HG02588 (cell line): ENCODE results near the gene LRBA.
"Not testable (repeated sequence)": the region's sequence is repeated elsewhere in the genome, so short reads cannot be mapped to it uniquely, and the experiment has no call there.

ENCODE experiments used
- ATAC-seq: cut with Tn5 transposase; IDR thresholded peaks from one replicate; pipeline ENCODE4 v1.9.1; 2021; ENCODE audit warnings: mild to moderate bottlenecking, moderate library complexity; ENCODE audit not compliant: unreplicated experiment

Gene LRBA

DNA sequence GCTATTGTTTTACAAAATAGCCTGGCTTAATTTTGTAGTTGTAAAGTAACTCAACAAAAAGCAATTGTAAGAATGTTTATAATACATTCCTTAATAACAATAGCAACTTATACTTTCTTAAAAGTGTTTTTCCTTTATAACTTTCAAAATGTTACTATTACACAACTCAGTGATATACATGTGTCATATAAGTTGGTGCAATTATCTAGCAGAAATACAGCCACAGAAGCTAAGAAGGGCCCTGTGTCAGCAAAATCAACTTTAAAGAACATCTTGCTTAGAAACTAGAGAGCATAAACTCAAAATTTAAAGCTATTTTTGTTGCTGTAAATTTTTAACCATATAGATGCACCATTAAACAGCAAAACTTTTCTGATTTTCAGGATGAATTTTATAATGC is 474.5 kb downstream of the LRBA start:
- ATAC-seq, result no peak

DNA sequence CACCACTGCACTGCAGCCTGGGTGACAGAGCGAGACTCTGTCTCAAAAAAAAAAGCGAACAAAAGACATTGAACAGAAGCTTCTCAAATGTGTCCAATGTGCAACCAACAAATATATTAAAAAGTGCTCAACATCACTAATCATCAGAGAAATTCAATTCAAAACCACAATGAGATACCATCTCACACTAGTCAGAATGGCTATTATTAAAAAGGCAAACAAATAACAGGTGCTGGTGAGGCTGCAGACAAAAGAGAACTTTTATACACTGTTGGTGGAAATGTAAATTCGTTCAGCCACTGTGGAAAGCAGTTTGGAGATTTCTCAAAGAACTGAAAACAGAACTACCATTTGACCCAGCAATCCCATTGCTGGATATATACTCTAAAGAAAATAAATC is 477.2 kb downstream of the LRBA start:
- ATAC-seq, result not testable (repeated sequence)

DNA sequence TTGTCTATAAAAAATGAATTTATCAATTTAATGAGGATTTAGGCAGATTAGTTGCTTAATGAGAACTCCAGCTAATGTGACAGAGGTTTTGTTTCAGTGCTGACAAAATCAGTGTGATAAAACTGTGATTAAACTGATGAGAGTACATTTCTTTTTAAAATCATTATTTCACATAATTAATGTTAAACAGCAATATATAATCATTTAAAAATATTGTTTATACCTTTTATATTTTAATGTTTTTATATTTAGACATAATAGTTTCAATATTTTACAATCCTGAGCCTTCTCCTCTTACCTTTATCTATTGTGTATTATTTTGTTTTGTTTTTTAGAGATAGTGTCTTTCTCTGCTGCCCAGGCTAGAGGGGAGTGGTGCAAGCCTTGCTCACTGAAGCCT is 480.3 kb downstream of the LRBA start:
- no peak for ATAC-seq

DNA sequence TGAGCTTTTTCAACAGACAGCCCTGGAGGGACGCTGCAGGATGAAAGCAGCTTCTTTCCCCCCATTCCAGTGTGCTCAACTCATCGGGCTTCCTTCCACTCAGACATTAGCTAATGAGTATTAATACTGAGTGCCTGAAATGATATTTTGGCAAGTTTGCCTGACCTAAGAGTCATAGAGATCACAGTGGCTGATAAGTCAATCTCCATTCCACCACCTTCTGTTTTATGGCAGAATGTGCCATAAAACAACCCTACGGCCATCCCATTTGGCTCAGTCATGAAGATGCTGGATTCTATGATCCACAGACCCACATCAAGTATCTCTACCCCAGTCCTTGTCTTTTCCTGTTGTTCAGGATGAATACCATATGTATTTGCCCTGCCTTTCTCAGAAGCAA is 481.4 kb downstream of the LRBA start:
- no peak for ATAC-seq

DNA sequence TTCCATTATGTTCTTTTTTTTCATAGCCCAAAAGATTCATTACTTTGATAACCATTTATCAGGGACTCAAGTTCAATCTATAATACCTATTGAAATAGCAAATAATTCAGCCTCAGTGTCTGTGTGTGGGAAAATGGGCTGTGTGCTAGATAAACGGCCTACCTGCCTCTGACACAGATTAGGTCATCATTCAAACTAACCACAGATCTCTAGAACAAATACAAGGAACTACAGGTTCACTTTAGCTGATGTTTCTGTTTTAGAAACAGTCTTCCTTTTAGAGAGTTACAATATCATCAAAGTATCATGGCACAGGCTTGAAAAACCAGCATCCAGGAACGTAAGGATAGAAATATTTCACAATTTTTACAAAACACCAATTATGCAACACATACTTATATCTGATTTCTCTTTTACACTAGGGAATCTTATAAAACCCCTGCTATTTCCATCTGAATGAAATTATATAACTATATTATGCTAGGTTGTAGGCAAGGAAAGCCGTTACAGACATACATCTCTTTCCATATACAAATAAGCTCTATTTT is 489.7 kb downstream of the LRBA start:
- no peak for ATAC-seq

DNA sequence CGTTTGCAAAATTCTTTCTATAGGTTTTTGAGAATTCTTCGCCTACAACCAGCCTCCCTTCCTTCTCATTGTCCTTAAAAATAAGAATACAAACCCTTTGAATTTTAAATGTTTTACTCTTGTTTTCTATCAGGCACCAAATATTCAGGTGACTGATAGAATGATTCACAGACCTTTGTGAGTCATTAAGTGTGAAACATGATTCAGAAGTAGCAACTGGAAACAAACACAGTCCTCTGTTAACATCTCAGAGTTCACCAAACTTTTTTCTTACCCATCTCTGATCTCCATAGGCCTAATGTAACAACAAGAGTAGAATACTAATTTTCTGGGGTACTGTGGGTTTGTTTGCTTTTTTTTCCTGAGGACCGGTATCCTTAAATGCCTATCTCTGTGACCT is 496.5 kb downstream of the LRBA start:
- ATAC-seq, result no peak

DNA sequence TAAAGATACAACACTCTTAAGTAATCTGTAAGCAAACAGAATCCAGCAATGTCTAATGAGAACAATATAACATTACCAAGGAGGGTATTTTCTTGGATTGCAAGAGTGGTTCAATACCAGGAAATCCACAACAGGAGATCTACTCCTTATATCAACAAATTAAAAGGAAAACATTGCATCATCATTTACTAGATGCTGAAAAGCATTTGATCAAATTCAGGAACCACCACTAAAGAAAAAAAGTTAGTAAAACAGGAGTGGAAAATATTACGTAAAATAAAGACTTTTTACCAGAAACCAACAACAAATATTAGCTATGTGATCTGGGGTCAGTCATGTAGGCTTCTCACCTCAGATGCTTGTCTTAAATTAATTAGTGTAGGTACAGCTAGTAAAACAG is 499.9 kb downstream of the LRBA start:
- ATAC-seq, result no peak

DNA sequence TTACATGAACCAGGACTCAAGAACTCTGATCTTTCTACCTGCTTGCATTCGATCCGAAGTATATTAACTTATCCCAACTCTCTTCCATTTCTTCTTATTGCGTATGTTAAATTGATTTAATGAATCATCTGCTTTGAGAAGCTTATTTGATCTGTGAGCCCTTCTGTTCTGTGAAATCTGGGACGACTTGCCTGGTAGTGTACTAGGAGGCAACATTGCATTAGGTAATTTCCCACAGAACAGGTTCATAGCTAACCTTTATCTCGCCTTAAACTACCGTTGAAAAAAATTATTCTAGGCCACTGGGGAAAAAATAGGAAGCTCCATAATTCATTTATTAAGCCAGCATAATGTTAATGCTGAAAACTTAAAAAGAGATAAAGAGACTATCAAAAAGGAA is 500.4 kb downstream of the LRBA start:
- ATAC-seq, result no peak

DNA sequence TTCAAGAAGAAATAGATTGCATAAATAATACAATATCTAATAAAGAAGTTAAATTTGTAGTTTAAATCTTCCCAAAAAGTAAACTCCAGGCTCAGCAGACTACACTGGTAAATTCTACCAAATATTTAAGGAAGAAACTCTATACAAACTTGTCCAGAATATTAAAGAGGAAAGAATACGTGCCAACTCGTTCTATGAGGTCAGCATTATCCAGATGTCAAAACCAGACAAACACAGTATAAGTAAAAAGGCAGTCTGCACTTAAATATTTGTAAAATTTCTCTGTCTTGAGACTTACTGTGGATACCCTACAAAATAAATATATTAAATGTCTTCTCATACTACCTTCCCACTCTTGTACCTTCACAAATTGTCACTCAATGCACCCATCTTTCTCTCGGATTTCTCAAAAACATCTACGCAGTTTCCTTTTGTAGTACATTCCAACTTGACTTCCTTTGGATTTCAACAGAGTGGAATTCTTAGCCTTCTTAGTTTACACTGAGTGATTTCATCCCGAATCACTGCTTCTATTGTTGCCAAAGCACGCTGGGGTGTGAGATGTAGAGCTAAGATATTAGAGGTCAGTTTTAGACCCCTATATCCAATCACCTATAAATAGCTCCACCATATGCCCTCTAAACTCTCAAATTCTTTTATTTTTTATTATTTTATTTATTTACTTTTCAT is 504.8 kb downstream of the LRBA start:
- no peak for ATAC-seq

DNA sequence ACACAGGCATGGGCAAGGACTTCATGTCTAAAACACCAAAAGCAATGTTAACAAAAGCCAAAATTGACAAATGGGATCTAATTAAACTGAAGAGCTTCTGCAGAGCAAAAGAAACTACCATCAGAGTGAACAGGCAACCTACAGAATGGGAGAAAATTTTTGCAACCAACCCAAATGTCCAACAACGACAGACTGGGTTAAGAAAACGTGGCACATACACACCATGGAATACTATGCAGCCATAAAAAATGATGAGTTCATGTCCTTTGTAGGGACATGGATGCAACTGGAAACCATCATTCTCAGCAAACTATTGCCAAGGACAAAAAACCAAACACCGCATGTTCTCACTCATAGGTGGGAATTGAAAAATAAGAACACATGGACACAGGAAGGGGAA is 507.4 kb downstream of the LRBA start:
- ATAC-seq, result not testable (repeated sequence)

DNA sequence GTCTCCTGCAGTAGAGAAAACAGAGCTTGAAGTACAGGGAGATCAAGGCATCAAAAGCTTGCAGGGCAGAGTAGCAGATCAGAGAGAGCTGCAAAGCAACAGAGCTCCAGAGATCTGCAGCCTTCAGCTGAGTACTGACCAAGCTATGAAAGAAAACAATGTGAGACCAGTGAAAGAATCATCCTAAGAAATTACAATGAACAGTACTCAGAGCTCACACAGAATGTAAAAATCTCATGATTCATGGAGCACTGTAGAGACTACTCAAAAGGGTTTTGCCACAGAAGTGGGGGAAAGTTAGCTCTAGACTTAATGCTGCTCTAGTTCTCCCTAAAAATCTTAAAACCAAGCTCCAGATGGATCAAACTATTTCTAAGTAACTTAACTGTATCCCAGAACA is 513.1 kb downstream of the LRBA start:
- no peak for ATAC-seq

DNA sequence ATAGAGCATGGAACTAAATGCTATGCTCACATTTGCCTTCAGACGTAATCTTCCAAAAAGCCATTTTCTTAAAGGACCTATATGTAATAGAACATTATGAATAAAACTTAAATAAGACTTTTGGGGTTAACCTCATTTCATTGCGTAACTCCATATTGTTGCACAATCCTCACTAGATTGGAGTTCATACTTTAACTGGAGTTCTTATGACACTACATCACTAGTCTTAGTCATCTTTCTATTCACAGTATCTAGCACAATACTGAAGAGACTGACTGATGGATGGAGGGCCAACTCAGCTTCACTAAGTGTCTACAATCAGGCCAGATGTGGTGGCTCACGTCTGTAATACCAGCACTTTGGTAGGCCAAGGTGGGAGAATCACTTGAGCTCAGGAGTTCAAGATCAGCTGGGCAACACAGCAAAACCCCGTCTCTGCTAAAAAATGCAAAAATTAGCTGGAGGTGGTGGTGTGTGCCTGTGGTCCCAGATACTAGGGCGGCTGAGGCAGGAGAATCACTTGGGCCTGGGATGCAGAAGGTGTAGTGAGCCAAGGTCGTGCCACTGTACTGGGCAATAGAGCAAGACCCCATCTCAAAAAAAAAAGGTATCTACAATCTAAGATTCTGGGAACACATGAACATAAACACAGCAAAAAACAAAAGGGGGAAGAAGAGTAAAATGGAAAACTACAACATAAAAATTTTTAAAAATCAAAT is 513.9 kb downstream of the LRBA start:
- ATAC-seq, result no peak

DNA sequence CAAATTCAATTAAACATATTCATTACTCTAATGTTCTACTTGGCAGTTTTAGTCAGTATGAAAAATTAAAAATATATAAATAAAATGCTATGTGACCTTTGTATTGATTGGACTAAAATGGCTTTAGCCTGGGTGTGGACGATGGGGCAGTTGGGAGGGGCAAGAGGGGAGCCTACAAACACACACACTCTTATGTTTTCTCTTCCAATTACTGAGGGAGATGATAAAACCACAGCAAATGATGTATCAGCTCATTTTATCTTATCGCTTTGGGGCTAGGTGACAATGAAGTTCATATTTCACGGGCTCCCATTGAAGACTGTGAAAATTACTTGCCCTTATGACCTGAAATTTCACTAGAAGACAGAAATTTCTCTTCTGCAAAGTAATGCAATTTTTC is 517.5 kb downstream of the LRBA start:
- ATAC-seq, result no peak

DNA sequence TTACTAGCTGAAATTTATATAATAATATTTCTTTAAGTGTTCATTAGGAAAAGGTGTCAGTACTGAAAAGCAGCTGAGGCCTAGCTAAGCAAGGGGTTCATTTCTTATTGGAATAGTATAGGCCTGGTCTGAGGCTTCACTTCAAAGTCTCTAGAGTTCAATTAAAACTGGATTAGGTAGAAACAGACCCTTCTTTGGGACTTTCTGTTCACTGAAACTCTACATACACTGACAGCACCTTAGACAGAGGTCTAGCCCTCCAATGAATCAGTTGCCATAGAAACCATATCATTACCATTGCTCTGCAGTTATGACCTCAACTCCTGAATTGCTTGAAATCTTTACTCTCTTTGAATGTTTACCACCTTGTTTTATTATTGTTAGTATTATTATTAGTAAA is 519.5 kb downstream of the LRBA start:
- ATAC-seq, result no peak

DNA sequence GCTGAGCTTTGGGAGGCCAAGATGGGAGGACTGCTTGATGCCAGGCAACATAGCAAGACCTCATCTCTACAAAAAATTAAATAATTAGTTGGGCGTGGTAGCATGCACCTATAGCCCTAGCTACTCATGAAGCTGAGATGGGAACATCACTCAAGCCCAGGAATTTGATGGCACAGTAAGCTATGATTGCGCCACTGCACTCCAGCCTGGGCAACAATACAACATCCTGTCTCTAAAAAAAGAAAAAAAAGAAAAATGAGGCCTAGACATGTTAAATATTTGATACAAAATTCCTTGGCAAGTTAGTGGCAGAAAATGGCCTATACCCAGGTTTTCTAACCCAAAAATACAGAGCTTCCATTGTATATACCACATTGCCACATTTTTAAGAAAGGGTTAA is 521.2 kb downstream of the LRBA start:
- no peak for ATAC-seq

DNA sequence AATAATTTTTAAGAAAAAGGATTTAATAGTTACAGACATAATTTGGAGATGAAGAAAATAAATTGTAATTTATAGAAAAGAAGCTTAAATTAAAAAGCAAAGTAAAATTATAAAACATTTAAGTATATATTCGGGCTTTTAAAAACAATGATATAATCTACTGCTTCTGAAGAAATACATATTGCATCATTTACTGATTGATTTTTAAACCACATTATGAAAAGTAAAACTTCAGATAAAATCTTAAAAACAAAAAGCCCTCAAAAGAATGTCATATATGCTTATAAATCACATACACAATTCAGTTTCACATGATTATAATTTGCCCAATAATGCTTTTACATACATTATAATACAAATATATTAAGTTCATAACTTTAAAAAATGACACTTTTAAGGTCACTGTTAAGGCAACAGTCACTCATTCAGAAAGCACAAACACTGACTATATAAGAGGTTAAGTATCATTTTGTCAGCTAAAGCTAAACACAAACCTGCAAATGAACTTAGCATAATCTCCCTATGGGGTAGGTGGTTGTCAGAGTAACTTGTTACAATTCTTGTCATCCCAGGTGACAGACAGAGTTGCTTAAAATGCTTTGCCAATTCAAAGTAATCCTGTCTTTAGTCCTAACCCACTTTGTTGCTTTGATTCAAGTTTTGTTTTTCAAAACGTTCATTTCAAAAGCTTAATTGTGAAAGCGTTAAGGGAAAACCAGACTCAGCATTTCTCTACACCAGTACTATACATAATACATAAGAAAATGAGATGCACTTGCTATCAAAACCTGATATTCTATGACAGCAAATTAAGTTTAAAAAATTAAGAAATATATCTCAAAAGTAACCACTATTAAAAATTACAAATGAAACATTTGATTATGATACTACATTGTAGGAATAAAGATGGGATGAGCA is 523.7 kb downstream of the LRBA start:
- ATAC-seq, result no peak

DNA sequence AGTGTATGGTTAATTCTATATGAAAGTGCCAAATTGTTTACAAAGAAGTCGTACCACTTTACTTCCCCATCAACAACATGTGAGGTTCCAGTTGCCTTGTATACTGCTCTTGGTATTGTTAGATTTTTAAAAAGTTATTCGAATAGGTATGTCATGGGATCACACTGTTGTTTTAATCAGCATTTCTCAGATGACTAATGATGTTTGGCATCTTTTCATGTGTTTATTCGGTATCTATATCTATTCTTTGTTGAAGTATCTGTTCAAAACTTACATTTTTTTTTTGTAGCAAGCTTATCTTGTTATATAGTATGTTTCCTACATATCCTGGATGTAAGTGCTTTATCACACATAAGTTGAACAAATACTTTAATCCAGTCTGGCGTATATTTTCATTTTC is 532.5 kb downstream of the LRBA start:
- no peak for ATAC-seq

DNA sequence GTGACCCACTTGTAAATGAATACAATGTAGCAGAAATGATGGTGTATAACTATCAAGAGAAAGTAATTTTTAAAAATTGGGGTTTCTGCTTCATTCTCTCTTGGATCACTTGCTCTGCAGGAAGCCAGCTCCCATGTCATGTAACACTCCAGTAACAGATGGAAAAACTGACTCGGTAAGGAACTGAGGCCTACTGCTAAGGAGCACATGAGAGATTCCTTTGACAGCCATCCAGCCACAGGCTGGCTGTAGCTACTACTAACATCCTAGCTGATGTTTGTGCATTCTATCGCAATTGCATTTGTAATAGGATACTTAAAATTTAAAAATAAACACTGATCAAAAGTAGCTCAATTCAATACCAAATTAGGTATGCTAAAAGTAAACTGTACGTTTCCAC is 535.4 kb downstream of the LRBA start:
- no peak for ATAC-seq

DNA sequence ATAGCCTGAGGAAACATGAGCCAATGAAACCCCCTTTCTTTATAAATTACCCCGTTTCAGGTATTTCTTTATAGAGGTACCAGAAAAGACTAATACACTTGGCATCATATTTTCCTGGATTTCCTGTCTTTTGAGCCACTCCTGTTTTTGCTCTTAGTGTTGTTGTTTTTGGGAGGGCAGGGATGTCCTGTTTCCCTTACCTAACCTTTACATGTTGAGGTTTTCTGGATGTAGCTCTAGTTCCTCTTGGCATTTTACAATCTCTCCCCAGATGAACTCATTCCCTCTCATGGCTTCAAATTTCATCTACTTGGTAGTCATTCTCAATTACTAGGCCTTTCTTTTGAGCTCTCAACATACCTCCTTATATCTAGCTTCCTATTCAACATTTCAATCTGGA is 537.2 kb downstream of the LRBA start:
- no peak for ATAC-seq

DNA sequence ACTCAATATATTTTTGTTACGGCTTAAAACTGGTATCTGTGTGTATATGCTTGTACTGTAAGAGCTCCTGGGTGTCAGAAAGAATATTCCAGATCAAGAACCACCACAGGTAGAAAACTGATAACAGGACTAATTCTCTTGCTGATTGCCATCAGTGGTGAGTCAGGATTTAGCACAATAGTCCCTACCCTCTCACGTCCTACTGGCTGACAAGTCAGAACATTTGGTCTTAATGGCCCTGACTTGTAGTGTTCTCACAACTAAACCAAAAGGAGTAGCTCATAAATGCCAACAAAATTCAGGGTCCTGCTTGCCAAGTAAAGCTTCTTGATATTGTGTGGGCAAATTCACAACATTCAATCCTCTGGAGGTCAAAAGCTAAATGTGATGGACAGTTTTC is 538.3 kb downstream of the LRBA start:
- no peak for ATAC-seq

DNA sequence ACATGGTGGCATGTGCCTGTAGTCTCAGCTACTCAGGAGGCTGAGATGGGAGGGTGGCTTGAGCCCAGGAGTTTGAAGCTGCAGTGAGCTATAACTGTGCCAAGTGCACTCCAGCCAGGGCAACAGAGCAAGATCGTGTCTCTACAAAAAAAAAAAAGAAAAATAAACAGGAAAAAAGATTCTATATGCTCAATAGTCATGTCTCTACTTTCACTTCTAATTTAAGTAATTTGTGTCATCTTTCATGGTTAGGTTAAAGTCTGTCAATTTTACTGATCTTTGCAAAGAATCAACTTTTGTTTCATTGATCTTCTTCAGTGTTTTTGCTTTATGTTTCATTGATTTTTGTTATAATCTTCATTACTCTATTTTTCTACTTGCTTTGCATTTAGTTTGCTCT is 539.3 kb downstream of the LRBA start:
- ATAC-seq, result no peak

DNA sequence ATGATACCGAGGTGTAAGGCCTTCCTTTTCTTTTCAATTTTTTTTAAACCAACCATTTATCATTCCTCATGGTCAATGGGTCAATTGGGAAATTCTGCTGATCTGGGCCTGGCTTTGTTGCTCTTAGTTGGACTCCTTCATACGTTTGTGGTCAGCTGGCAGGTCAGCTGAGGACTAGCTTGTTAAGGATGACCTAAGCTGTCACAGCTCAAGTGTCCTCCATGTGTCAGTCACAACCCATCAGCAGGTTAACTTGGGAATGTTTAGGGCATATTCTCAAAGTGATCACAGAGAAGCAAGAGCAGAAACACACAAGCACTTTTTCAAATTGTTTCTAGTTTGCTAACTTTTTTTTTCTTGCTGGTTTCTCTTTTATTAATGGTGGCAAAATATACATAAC is 550.6 kb downstream of the LRBA start:
- ATAC-seq, result no peak
